GM08714 (cell line): Measurements from ENCODE around the gene ASB5.

Experiments used
- H3K4me3 ChIP-seq: fragments of 200-500 bp; sonication (Bioruptor generic); 2 replicates; pipeline ENCODE4 v1.5.1; 2014; ENCODE audit warnings: mild to moderate bottlenecking, low read length, inconsistent platforms
- ZNF274 ChIP-seq: IDR thresholded peaks from 2 replicates; pipeline ENCODE4 v1.6.1; 2012; ENCODE audit warnings: mild to moderate bottlenecking, low read depth, low read length

ASB5 gene

DNA sequence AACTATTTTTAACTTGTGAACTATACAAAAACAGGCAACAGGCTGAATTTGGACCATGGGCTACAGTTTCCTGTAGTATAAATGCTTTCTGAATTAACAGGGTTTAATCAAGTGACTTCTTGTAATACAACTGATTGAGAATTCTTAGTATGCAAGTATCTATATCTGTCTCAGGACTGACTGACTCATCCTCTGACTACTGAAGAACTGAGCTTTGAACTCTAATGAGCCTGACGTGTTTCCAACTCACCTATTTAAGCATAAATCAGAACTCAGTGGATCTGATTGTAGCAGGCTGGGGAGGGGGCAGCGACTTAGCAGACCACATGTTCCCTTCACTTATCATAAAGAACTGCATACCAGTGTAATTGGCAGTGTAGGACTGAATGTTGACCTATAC is 81.4 kb downstream of the ASB5 start:
- TF ChIP-seq ZNF274: no peak
- no peak overlapping the region for H3K4me3 ChIP-seq

DNA sequence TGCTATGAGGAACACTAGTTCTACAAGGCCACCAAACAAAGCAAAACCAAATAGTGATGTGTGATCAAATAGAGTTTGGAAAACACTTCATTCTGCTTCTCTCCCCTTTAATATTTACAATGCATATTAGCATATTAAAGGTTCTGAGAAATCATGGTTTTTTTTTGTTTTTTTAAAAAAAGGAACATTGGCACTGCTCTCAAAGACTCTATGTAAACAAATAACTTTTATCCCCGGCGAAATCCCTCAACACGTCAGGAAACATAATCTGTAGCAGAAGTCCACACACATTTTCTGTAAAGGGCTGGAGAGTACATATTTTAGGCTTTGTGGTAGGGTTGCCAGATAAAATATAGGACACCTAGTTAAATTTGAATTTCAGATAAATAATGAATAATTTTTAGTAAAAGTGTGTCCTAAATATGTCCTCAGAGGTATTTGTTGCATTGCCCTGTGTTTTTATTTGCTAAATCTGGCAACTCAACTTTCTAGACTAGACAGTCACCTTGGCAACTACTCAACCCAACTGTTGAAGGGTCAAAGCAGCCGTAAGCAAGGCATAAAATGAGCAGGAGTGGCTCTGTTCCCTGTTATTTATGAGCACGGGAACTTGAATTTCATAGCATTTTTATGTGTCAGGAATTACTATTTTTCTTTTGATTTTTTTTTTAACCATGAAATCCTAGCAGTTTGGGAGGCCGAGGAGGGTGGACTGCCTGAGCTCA is 82.2 kb downstream of the ASB5 start:
- no peak overlapping the region for H3K4me3 ChIP-seq
- no peak for TF ChIP-seq ZNF274

DNA sequence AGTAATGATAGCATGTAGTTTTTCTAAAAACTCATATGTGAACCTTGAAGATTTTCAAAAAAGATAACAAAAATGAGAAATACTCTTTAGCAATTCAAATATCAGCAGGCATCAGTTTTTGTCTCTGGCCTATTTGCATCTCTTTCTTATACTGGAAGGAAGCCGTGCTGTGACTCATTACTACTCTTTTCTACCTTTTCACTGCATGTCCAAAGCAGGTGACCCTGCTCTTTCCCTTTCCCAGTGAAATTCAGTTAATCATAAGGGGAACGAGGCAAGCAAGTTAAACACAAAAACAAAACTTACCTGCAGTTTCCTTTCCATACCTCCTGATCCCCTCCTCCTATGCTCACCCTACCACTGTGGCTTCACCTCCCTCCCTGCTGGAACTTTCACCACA is 83.0 kb downstream of the ASB5 start:
- TF ChIP-seq ZNF274: no peak
- no peak overlapping the region for H3K4me3 ChIP-seq

DNA sequence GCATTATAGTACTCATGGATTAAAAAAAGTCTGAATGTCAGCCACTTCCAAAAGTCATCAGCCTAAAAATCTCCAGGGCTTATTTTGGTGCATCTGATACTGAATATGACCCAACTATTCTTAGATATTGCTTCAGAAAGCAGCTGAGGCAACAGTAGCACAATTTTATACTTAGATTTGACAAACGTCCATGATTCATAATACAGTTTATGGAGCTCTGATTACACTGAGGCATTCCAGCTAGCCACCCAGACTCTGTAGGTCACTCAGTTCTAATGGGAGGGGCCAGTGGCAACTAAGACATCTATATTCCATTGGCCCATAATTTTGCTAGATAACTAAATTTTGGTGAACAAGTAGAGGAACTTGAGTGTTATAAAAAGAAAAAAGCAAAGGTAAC is 84.0 kb downstream of the ASB5 start:
- no peak overlapping the region for H3K4me3 ChIP-seq
- no peak for TF ChIP-seq ZNF274
